B cell (primary cell): ENCODE measurements around the gene COL13A1. TPM values are rescaled to one million over a fixed set of nuclear protein-coding genes. Genes with fewer than 3 reads are reported as not detected.

ENCODE experiments used
- ATAC-seq: fragments of 200-7000 bp; cut with Tn5 transposase; one replicate; pipeline ENCODE4 v1.10.0; 2021; ENCODE audit warnings: low read depth, mild to moderate bottlenecking, moderate number of reproducible peaks, moderate library complexity
- CTCF ChIA-PET: fragments of 350-600 bp; sonication (Branson Sonifier 250); formaldehyde crosslinking; loops from one replicate; lab custom pipeline; 2021; ENCODE audit warnings: antibody characterized with exemption, inconsistent platforms; lab: Charles Lee
- POLR2A ChIA-PET: fragments of 350-600 bp; sonication (Branson Sonifier 250); formaldehyde crosslinking; loops from one replicate; lab custom pipeline; 2021; ENCODE audit warnings: antibody characterized with exemption; lab: Charles Lee
- DNase-seq: peaks from one replicate; pipeline ENCODE4 v3.0.0; 2013
- H2AFZ ChIP-seq: 2 replicates; pipeline ENCODE4 v1.6.1; 2012; ENCODE audit warnings: mild to moderate bottlenecking, low read depth, low read length; ENCODE audit not compliant: insufficient read depth, poor library complexity, severe bottlenecking
- H3K27ac ChIP-seq, 2 donors: 1 replicate in 1 of 2; 2 replicates in 1 of 2; pipeline ENCODE4 v1.5.1; 2012 to 2013; ENCODE audit warnings: low read length in 2 of 2, mild to moderate bottlenecking in 2 of 2, moderate library complexity in 1 of 2
- H3K27me3 ChIP-seq, 4 experiments: fragments of 200-600 bp in 1 of 4; sonication (generic) in 1 of 4; replicated peaks in 1 of 4; 1 replicate in 2 of 4; 2 replicates in 2 of 4; pipeline versions ENCODE4 v1.6.1 to v1.7.0; 2013 to 2016; ENCODE audit warnings: low read length in 3 of 4, mild to moderate bottlenecking in 2 of 4, mixed read lengths in 1 of 4, moderate library complexity in 1 of 4; ENCODE audit not compliant: insufficient read depth in 4 of 4, control insufficient read depth in 3 of 4; ENCODE audit errors: control extremely low read depth in 1 of 4
- H3K36me3 ChIP-seq, 2 experiments: replicated peaks in 1 of 2; 1 replicate in 1 of 2; 2 replicates in 1 of 2; pipeline versions ENCODE4 v1.6.1 to v1.7.1; 2013; ENCODE audit warnings: low read length in 1 of 2; ENCODE audit not compliant: insufficient read depth in 2 of 2, control insufficient read depth in 1 of 2; ENCODE audit errors: control extremely low read depth in 1 of 2, extremely low read depth in 1 of 2
- H3K4me1 ChIP-seq, 2 donors: fragments of 200-600 bp in 1 of 2; sonication (generic) in 1 of 2; 1 replicate in 1 of 2; 2 replicates in 1 of 2; pipeline versions ENCODE4 v1.5.1 to v1.6.1; 2013 to 2017; ENCODE audit warnings: low read length in 2 of 2; ENCODE audit not compliant: control insufficient read depth in 2 of 2, insufficient read depth in 2 of 2
- H3K4me2 ChIP-seq: replicated peaks from 2 replicates; pipeline ENCODE3; 2012; ENCODE audit warnings: mild to moderate bottlenecking, low read depth, low read length; ENCODE audit not compliant: poor library complexity, severe bottlenecking
- H3K4me3 ChIP-seq, 5 experiments: fragments of 200-600 bp in 1 of 5; sonication (generic) in 1 of 5; 1 replicate in 3 of 5; 2 replicates in 2 of 5; pipeline versions ENCODE4 v1.5.1 to v1.7.0; 2011 to 2016; ENCODE audit warnings: low read length in 4 of 5, mild to moderate bottlenecking in 4 of 5, low read depth in 2 of 5, control low read depth in 1 of 5, moderate library complexity in 1 of 5; ENCODE audit not compliant: insufficient read depth in 1 of 5; ENCODE audit errors: control extremely low read depth in 1 of 5, extremely low read depth in 1 of 5
- H3K79me2 ChIP-seq: fragments of 200-600 bp; sonication (generic); one replicate; pipeline ENCODE4 v1.6.0; 2016; ENCODE audit warnings: low read length; ENCODE audit not compliant: control insufficient read depth, insufficient read depth
- H3K9ac ChIP-seq: fragments of 200-600 bp; sonication (generic); 2 replicates; pipeline ENCODE4 v1.6.1; 2017; ENCODE audit warnings: mild to moderate bottlenecking, low read length, moderate library complexity
- H3K9me3 ChIP-seq, 3 donors: one replicate each; pipeline versions ENCODE4 v1.6.1 to v1.7.1; 2013; ENCODE audit warnings: low read length in 2 of 3; ENCODE audit not compliant: control insufficient read depth in 2 of 3, insufficient read depth in 1 of 3; ENCODE audit errors: control extremely low read depth in 1 of 3
- H4K20me1 ChIP-seq: 2 replicates; pipeline ENCODE4 v1.6.0; 2012; ENCODE audit warnings: mild to moderate bottlenecking, low read length; ENCODE audit not compliant: insufficient read depth, control insufficient read depth, poor library complexity, severe bottlenecking
- H3K27ac Mint-ChIP-seq: one replicate; pipeline ENCODE4 v1.8.0; 2021; ENCODE audit warnings: mixed read lengths
- H3K27me3 Mint-ChIP-seq: one replicate; pipeline ENCODE4 v1.8.0; 2021; ENCODE audit warnings: mixed read lengths
- H3K4me1 Mint-ChIP-seq: one replicate; pipeline ENCODE4 v1.8.0; 2021; ENCODE audit warnings: mixed read lengths
- H3K4me3 Mint-ChIP-seq: one replicate; pipeline ENCODE4 v1.8.0; 2021; ENCODE audit warnings: mixed read lengths
- H3K9me3 Mint-ChIP-seq: one replicate; pipeline ENCODE4 v1.8.0; 2022; ENCODE audit warnings: mixed read lengths; ENCODE audit not compliant: insufficient read depth
- EZH2 ChIP-seq: IDR thresholded peaks from 2 replicates; pipeline ENCODE4 v1.6.1; 2012; ENCODE audit warnings: borderline replicate concordance, low read depth, mild to moderate bottlenecking, moderate library complexity, low read length; ENCODE audit not compliant: insufficient read depth, poor library complexity, severe bottlenecking
- WGBS: methylation state at CpG from one replicate; pipeline ENCODE4 v1.1.5; 2013; ENCODE audit warnings: missing lambda C conversion rate; ENCODE audit not compliant: insufficient coverage; 5-methylcytosine and 5-hydroxymethylcytosine counted together
- intact Hi-C: fragments of 100-400 bp; cut with micrococcal nuclease; formaldehyde crosslinking; loops from one replicate; pipeline ENCODE4 v1.10.0; 2022
- polyA plus RNA-seq: library from polyadenylated mRNA; depleted of rRNA; stranded (reverse); fragments of >200 nt; gene quantifications from 2 replicates; pipeline ENCODE4 v1.2.3, GENCODE V29; 2012
- total RNA-seq, 2 donors: library from RNA; stranded (reverse); fragments of 120-200 nt in 1 of 2; gene quantifications; 1 replicate in 1 of 2; 2 replicates in 1 of 2; pipeline versions ENCODE4 v1.2.3 to v1.2.4, GENCODE V29; 2013 to 2022
- TF ChIP-seq, protein P1 (sequence below): fragments of 200-600 bp; IDR thresholded peaks from one replicate; pipeline ENCODE4 v1.8.0; 2022; ENCODE audit warnings: antibody characterized with exemption, mild to moderate bottlenecking

The COL13A1 gene
- total and polyA plus RNA-seq, 2 donors (not counting 1 experiment from before 2014, with no cell fraction given), result not detected

DNA sequence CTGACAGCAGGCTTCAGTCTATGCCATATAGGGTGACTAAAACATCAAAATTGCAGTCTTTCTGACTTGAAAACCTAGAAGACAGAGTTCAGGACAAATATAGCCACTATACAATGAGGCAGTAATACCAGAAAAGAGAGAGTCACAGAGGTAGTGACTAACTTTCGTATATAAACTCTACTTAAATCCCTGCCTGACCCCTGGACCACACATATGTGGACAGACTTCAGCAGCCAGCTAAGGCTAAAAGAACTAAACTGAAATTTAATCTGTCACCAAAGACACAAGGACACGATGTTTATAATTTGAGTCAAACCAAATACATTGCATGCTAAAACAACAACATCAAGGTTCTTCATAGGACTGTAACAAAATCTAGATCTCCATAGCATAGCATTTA, 186.4 kb downstream of the COL13A1 start:
- POLR2A ChIA-PET, result no interaction called here
- Histone ChIP-seq H2AFZ (no peak overlapping the region), H3K4me1 (no peaks in the 10 kb centered on the region), H3K36me3 (no peaks in the 10 kb centered on the region), H3K9ac (no peak overlapping the region), H3K79me2 (no peaks in the 10 kb centered on the region), H3K9me3 (peaks cover 0 to 6% (median 0%) of the 10 kb centered on the region in 3 donors), H4K20me1 (no peaks in the 10 kb centered on the region), H3K27ac (no peak overlapping the region), H3K4me3 (no peak overlapping the region), H3K4me2 (no peak overlapping the region), H3K27me3 (peaks cover 0 to 3% (median 0%) of the 10 kb centered on the region in 4 experiments)
- no peaks in the 10 kb centered on the region for H3K4me1 Mint-ChIP-seq
- WGBS, result 86% methylated on average over 1 of the region's 2 CpGs
- H3K27me3 Mint-ChIP-seq, result peaks cover 10% of the 10 kb centered on the region
- H3K4me3 Mint-ChIP-seq, result no peak overlapping the region
- no peak for ATAC-seq
- TF ChIP-seq, protein P1, sequence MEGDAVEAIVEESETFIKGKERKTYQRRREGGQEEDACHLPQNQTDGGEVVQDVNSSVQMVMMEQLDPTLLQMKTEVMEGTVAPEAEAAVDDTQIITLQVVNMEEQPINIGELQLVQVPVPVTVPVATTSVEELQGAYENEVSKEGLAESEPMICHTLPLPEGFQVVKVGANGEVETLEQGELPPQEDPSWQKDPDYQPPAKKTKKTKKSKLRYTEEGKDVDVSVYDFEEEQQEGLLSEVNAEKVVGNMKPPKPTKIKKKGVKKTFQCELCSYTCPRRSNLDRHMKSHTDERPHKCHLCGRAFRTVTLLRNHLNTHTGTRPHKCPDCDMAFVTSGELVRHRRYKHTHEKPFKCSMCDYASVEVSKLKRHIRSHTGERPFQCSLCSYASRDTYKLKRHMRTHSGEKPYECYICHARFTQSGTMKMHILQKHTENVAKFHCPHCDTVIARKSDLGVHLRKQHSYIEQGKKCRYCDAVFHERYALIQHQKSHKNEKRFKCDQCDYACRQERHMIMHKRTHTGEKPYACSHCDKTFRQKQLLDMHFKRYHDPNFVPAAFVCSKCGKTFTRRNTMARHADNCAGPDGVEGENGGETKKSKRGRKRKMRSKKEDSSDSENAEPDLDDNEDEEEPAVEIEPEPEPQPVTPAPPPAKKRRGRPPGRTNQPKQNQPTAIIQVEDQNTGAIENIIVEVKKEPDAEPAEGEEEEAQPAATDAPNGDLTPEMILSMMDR, result no peak
- TF ChIP-seq EZH2, result no peak
- no peaks in the 10 kb centered on the region for H3K9me3 Mint-ChIP-seq
- CTCF ChIA-PET, result no interaction called here
- no peak for DNase-seq
- H3K27ac Mint-ChIP-seq, result no peak overlapping the region
- intact Hi-C loops, result no loop called here

DNA sequence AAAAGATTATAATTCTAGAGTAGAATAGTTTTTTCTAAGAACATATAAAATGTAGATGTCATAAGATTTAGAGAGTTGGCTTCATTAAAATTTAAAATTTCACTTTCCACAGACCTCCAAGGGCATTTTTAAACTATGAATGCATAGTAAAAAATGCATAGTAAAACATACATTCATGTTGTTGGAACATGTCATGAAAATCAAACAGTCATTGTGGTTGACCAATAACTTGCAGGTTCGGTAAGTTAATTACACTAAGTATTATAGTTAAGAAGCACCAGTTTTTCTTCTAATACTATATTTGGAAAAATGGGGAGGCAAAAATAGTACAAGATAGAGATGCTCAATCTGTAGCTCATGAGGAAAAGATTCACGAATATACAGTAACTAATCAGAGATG, 189.4 kb downstream of the COL13A1 start:
- no peaks in the 10 kb centered on the region for H3K27me3 ChIP-seq
- H3K9me3 Mint-ChIP-seq, result no peaks in the 10 kb centered on the region
- WGBS, result no CpG with 5 or more reads among the region's 2 CpGs
- no peaks in the 10 kb centered on the region for H3K36me3 ChIP-seq
- H3K4me3 ChIP-seq, result no peak overlapping the region
- no peak overlapping the region for H3K27ac ChIP-seq
- ATAC-seq (no peak), DNase-seq (no peak)
- CTCF ChIA-PET, result no interaction called here
- H3K9me3 ChIP-seq, result no peaks in the 10 kb centered on the region
- no peak for TF ChIP-seq EZH2
- TF ChIP-seq, protein P1, result no peak
- no peak overlapping the region for H3K9ac ChIP-seq
- H3K79me2 ChIP-seq, result no peaks in the 10 kb centered on the region
- no peak overlapping the region for H3K4me2 ChIP-seq
- H4K20me1 ChIP-seq, result no peaks in the 10 kb centered on the region
- peaks cover 2% of the 10 kb centered on the region for H3K4me1 Mint-ChIP-seq
- H2AFZ ChIP-seq, result no peak overlapping the region
- H3K27me3 Mint-ChIP-seq, result peaks cover 13% of the 10 kb centered on the region
- H3K4me3 Mint-ChIP-seq, result no peak overlapping the region
- no peak overlapping the region for H3K27ac Mint-ChIP-seq
- intact Hi-C loops, result no loop called here
- no peaks in the 10 kb centered on the region for H3K4me1 ChIP-seq
- POLR2A ChIA-PET, result no interaction called here
